Measurements from ENCODE around the gene PSORS1C1. TPM values are rescaled to one million over a fixed set of nuclear protein-coding genes. Genes with fewer than 3 reads are reported as not detected.

Gene PSORS1C1
- total RNA-seq, 1 donor from 2014 or later = not detected

- Histone ChIP-seq H4K20me1 (ENCODE audit: low read depth) (no peaks in the 10 kb centered on the region), H3K36me3 (no peaks in the 10 kb centered on the region), H3K9me3 (ENCODE audit: low read depth) (no peaks in the 10 kb centered on the region), H3K4me2 (no peak overlapping the region), H3K9ac (no peak overlapping the region), H3F3A (ENCODE audit: low read depth) (no peaks in the 10 kb centered on the region), H3K4me3 (no peak overlapping the region), H3K79me2 (ENCODE audit: low read depth) (no peaks in the 10 kb centered on the region), H3K27ac (no peak overlapping the region), H3K4me1 (peaks cover 13% of the 10 kb centered on the region), H2AFZ (replicated peaks) (no peak overlapping the region), H3K27me3 (no peaks in the 10 kb centered on the region)
- TF ChIP-seq EZH2 (IDR thresholded peaks at IDR 0.05) = no peak
- TF ChIP-seq, protein P1, sequence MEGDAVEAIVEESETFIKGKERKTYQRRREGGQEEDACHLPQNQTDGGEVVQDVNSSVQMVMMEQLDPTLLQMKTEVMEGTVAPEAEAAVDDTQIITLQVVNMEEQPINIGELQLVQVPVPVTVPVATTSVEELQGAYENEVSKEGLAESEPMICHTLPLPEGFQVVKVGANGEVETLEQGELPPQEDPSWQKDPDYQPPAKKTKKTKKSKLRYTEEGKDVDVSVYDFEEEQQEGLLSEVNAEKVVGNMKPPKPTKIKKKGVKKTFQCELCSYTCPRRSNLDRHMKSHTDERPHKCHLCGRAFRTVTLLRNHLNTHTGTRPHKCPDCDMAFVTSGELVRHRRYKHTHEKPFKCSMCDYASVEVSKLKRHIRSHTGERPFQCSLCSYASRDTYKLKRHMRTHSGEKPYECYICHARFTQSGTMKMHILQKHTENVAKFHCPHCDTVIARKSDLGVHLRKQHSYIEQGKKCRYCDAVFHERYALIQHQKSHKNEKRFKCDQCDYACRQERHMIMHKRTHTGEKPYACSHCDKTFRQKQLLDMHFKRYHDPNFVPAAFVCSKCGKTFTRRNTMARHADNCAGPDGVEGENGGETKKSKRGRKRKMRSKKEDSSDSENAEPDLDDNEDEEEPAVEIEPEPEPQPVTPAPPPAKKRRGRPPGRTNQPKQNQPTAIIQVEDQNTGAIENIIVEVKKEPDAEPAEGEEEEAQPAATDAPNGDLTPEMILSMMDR (IDR thresholded peaks at IDR 0.05) = peak; percentile 78
- H3K9me3 Mint-ChIP-seq = no peaks in the 10 kb centered on the region
- H3K4me1 Mint-ChIP-seq = peaks cover 20% of the 10 kb centered on the region
- no peaks in the 10 kb centered on the region for H3K36me3 Mint-ChIP-seq
- peak; percentile 80 for DNase-seq (ENCODE audit: low spot score)
- peaks cover 9% of the 10 kb centered on the region for H3K27me3 Mint-ChIP-seq (ENCODE audit: insufficient read depth, low read depth)
- no peak overlapping the region for H3K4me3 Mint-ChIP-seq
- H3K27ac Mint-ChIP-seq = peak overlapping the region; percentile 78
These were observed 13.6 kb downstream of the PSORS1C1 start for GRCh38 chr6:31128093-31128676.

GRCh38 chr6:31129130-31129529 lies 14.5 kb downstream of the PSORS1C1 start:
- H4K20me1 ChIP-seq (ENCODE audit: low read depth) = no peaks in the 10 kb centered on the region
- H3K4me1 ChIP-seq = peaks cover 13% of the 10 kb centered on the region
- H3K79me2 ChIP-seq (ENCODE audit: low read depth) = no peaks in the 10 kb centered on the region
- TF ChIP-seq EZH2phosphoT487 (IDR thresholded peaks at IDR 0.05) (no peak), EZH2 (IDR thresholded peaks at IDR 0.05) (no peak)
- TF ChIP-seq, protein P1 (IDR thresholded peaks at IDR 0.05) = no peak
- no peak overlapping the region for H2AFZ ChIP-seq (replicated peaks)
- no peaks in the 10 kb centered on the region for H3K27me3 ChIP-seq
- H3K36me3 Mint-ChIP-seq = no peaks in the 10 kb centered on the region
- H3K27me3 Mint-ChIP-seq (ENCODE audit: insufficient read depth, low read depth) = peaks cover 6% of the 10 kb centered on the region
- H3K9ac ChIP-seq = no peak overlapping the region
- H3K27ac ChIP-seq = no peak overlapping the region
- no peak overlapping the region for H3K4me3 Mint-ChIP-seq
- H3K9me3 ChIP-seq (ENCODE audit: low read depth) = no peaks in the 10 kb centered on the region
- no peaks in the 10 kb centered on the region for H3F3A ChIP-seq (ENCODE audit: low read depth)
- H3K27ac Mint-ChIP-seq = no peak overlapping the region
- no peaks in the 10 kb centered on the region for H3K36me3 ChIP-seq
- no peak overlapping the region for H3K4me3 ChIP-seq
- DNase-seq (ENCODE audit: low spot score) = no peak
- no peak overlapping the region for H3K4me2 ChIP-seq
- H3K4me1 Mint-ChIP-seq = peaks cover 16% of the 10 kb centered on the region
- H3K9me3 Mint-ChIP-seq = no peaks in the 10 kb centered on the region

GRCh38 chr6:31130751-31131150 lies 16.2 kb downstream of the PSORS1C1 start:
- Mint-ChIP-seq H3K4me1 (peaks cover 8% of the 10 kb centered on the region), H3K27ac (no peak overlapping the region), H3K4me3 (no peak overlapping the region), H3K36me3 (no peaks in the 10 kb centered on the region), H3K27me3 (ENCODE audit: insufficient read depth, low read depth) (peaks cover 4% of the 10 kb centered on the region), H3K9me3 (no peaks in the 10 kb centered on the region)
- DNase-seq (ENCODE audit: low spot score) = no peak
- H3K4me3 ChIP-seq = no peak overlapping the region
- no peaks in the 10 kb centered on the region for H3K27me3 ChIP-seq
- H3F3A ChIP-seq (ENCODE audit: low read depth) = no peaks in the 10 kb centered on the region
- no peak overlapping the region for H3K4me2 ChIP-seq
- H3K9me3 ChIP-seq (ENCODE audit: low read depth) = no peaks in the 10 kb centered on the region
- H3K4me1 ChIP-seq = peaks cover 6% of the 10 kb centered on the region
- H3K27ac ChIP-seq = no peak overlapping the region
- H2AFZ ChIP-seq (replicated peaks) = no peak overlapping the region
- no peaks in the 10 kb centered on the region for H4K20me1 ChIP-seq (ENCODE audit: low read depth)
- no peaks in the 10 kb centered on the region for H3K79me2 ChIP-seq (ENCODE audit: low read depth)
- TF ChIP-seq, protein P1 (IDR thresholded peaks at IDR 0.05) = no peak
- TF ChIP-seq EZH2phosphoT487 (IDR thresholded peaks at IDR 0.05) (no peak), EZH2 (IDR thresholded peaks at IDR 0.05) (no peak)
- H3K9ac ChIP-seq = no peak overlapping the region
- H3K36me3 ChIP-seq = no peaks in the 10 kb centered on the region

All from neural progenitor cell (in vitro differentiated cells).